ENCODE measurements around the gene TNNC2. TPM values are rescaled to one million over a fixed set of nuclear protein-coding genes. Genes with fewer than 3 reads are reported as not detected.

Gene TNNC2
- total and polyA plus RNA-seq, 9 of the 15 experiments (the other 6 are each of a cell fraction or from before 2014, with no cell fraction given) = not detected

- TF ChIP-seq THAP12 (CRISPR knock-in tag; IDR thresholded peaks at IDR 0.05) (no peak), DLX4 (CRISPR knock-in tag; IDR thresholded peaks at IDR 0.05) (no peak), PHF21A (IDR thresholded peaks at IDR 0.05; ENCODE audit: borderline replicate concordance, low read depth) (no peak), ZMIZ1 (IDR thresholded peaks at IDR 0.05; ENCODE audit: low read depth in 2 of 2, low read length in 2 of 2) (no peak), KLF13 (tag; IDR thresholded peaks at IDR 0.05; ENCODE audit: borderline replicate concordance, low read depth) (0 out of 2 replicates have a peak, but pooled peaks have one; percentile 48), GTF3C2 (IDR thresholded peaks at IDR 0.05; ENCODE audit: borderline replicate concordance, extremely low read depth, insufficient read length) (no peak), SNAPC5 (CRISPR knock-in tag; IDR thresholded peaks at IDR 0.05) (no peak), JUND (IDR thresholded peaks at IDR 0.05; ENCODE audit: borderline replicate concordance, low read depth, low read length) (peak; percentile 36; the same call in 1 of the 2 replicates), JUND (tag; IDR thresholded peaks at IDR 0.05; ENCODE audit: borderline replicate concordance, low read depth, low read length) (no peak), TCFL5 (CRISPR knock-in tag; conservative IDR thresholded peaks at IDR 0.05) (no peak), ZNF740 (CRISPR knock-in tag; IDR thresholded peaks at IDR 0.05) (peak; percentile 90; the same call in 1 of the 2 replicates), ZNF740 (tag; IDR thresholded peaks at IDR 0.05) (no peak)
Measured at GRCh38 chr20:45857114-45857881, 30.2 kb upstream of the TNNC2 start, which contains the start of the genes ACOT8 and ZSWIM3 (continued).

Measured in K562 (cell line).